HG03025 (cell line): ENCODE results near the gene VMP1.
A peak's percentile ranks its signal among the peaks of the same experiment; 100 is the strongest.
"Not testable (repeated sequence)": the region's sequence is repeated elsewhere in the genome, so short reads cannot be mapped to it uniquely, and the experiment has no call there.

ENCODE experiments used
- ATAC-seq: cut with Tn5 transposase; IDR thresholded peaks from one replicate; pipeline ENCODE4 v1.9.1; 2021; ENCODE audit warnings: mild to moderate bottlenecking, moderate library complexity; ENCODE audit not compliant: unreplicated experiment, low FRiP score

Gene VMP1

DNA sequence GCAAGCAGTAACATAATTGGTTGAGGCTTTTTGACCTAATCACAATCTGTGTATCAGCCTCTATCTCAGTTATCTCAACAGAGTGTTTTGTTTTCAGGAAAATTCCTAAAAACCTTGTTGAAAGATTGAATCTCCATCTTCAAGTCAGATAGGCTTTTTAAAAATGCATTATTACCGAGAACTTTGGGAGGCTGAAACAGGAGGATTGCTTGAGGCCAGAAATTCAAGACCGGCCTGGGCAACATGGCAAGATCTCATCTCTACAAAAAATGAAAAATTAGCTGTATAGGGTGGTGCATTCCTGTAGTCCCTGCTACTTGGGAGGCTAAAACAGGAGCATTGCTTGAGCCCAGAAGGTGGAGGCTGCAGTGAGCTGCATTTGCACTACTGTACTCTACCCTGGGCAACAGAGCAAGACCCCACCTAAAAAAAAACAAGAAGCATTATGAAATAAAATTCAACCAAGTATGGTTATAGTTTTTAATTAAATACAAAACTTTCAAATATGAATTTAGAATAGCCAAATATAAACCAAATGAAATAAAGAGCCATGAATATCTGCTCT, 68.4 kb downstream of the VMP1 start:
- no peak for ATAC-seq

DNA sequence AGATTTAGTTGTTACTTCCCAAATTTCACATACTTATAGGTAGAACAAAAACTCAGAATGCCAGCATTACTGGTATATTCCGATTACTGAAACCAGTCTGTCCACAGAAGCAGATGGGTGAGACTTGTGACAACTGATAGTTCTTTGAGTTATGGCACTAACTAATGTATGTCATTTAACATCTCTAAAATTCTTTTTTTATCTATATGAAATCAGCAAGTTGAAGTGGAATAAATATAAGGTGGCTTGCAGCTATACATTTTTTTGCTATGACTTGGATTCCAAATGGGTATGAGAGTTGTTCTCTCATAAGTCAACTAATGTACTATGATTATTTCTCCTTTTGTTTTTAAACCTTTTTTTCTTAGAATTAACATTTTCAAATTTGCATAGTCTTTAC, 69.1 kb downstream of the VMP1 start:
- no peak for ATAC-seq

DNA sequence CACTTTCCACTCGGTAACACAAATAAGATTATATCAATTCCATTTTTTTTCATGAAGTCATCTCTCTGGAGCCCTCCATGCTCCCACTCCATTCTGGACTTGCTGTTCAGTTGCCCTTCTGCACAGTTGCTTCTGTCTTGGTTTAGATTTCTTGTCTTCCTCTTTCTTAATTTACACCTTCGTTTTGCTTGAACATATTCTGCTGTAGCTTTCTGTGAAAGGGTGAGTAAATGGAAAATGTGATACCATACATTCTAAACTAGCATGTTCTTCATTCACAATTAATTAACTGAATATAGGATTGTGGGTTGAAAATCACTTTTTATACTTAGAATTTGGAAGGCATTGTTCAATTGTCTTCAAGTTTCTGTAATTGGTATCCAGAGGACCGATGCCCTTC, 69.6 kb downstream of the VMP1 start:
- no peak for ATAC-seq

DNA sequence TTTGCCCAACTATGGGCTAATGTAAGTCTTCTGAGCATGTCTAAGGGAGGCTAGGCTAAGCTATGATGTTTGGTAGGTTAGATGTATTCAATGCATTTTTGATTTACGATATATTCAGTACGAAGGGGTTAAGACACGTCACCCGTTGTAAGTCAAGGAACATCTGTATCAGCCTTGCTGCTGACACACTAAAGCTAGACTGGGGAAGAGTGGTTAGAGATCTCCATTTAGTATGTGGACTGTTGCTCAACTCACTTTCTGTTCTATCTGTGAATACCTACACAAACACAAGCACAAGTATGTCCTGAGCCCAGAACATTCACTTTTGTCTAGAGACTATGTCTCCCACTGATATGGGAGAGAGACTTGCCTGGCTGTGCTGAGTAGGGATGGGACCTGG, 71.5 kb downstream of the VMP1 start:
- ATAC-seq, result no peak

DNA sequence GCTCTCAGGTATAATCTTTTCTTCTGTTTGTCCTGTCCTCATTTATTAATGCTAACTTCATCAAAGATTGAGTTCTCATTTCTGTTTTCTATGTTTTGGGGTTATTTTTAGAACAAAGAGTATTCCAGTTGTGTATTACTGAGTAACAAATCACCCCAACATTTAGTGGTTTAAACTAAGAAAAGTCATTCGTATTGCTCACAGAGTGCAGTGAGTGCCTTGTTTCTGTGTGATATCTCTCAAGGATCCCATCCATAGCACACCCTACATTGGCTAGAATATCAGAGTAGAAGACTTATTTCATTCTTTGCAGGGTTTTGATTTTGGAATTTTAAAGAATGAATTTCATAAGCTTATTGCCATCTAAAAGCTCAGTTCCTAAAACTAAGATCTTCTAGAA, 72.1 kb downstream of the VMP1 start:
- no peak for ATAC-seq

DNA sequence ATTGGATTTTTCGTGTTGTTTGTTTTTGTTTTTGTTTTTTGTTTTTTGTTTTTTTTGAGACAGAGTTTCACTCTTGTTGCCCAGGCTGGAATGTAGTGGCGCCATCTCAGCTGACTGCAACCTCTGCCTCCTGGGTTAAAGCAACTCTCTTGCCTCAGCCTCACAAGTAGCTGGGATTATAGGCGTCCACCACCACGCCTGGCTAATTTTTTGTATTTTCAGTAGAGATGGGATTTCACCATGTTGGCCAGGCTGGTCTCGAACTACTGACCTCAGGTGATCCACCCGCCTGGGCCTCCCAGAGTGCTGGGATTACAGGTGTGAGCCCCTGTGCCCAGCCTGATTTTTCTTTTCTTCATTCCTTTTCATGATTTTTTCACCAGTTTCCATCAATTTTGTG, 73.1 kb downstream of the VMP1 start:
- not testable (repeated sequence) for ATAC-seq

DNA sequence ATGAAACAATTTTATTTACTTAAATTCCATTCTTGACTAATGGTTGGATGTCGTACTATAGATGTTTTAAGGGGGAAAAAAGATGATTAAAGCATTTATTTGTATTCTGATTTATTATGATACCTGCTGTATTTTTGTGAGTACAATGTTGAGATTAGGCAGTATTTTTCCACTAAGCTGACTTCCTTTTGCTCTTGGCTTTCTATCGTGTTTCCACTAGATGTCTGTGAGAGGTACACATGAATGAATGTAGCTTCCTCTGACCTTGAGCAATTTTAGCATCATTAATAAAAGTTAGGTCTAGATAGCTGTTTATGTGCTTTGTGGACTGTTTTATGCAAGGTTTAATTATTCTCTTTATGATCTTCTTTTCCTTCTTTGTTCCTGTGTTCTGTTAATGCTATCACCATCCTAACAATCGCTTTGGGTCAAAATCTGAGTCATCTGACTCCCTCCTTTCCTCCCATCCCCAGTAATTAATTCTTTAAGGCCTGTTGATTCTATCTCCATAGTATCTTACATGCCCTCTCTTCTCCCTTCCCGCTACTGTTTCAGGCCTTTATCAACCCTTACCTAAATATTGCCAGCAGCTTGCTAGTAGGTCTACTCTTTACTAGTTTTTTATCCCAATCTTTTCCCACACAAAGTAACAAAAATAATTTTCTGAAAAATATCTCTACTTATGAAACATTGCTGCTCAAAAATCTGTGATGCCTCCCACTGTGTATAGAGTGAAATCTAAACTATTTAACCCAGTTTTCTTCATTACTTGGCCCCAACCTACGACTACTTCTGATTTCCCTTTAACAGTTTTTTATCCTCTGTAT, 76.0 kb downstream of the VMP1 start:
- no peak for ATAC-seq

DNA sequence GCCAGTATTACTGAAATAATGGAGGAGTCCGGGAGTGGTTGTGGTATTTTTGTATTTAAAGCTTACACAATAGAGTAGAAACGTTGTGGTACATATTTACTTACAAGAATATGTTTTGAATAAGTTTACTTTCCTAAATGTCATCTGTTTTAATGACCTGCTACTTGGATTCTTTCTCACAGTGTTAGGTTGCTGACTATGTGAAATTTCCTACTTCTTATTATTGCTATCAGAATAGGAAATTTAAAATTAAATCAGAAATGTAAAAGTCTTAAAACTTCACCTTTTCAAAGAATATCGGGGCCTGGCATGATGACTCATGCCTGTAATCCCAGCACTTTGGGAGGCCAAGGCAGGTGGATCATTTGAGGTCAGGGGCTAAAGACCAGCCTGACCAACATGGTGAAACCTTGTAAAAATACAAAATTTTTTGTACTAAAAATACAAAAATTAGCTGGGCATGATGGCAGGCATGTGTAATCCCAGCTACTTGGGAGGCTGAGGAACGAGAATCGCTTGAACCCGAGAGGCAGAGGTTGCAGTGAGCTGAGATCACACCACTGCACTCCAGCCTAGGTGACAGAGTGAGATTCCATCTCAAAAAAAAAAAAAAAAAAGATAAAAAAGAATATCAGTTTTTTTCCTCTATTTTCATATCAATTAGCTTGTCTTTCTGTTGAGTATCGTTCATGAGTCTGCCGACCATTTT, 77.8 kb downstream of the VMP1 start:
- no peak for ATAC-seq

DNA sequence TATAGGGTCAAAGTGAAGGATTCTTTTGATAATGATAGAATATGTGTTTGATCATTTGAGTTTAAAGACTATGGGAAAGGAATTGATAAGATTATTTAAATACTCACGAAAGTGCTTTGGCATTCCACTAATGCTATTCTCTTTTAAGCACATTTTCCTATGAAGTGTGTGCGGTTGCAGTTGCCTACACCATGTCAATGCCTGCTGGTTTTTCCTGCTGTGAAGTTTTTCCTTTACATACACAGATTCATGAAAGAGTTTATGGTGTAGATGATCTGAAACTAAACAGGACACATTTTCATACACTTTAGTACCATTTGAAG, 78.7 kb downstream of the VMP1 start:
- no peak for ATAC-seq

DNA sequence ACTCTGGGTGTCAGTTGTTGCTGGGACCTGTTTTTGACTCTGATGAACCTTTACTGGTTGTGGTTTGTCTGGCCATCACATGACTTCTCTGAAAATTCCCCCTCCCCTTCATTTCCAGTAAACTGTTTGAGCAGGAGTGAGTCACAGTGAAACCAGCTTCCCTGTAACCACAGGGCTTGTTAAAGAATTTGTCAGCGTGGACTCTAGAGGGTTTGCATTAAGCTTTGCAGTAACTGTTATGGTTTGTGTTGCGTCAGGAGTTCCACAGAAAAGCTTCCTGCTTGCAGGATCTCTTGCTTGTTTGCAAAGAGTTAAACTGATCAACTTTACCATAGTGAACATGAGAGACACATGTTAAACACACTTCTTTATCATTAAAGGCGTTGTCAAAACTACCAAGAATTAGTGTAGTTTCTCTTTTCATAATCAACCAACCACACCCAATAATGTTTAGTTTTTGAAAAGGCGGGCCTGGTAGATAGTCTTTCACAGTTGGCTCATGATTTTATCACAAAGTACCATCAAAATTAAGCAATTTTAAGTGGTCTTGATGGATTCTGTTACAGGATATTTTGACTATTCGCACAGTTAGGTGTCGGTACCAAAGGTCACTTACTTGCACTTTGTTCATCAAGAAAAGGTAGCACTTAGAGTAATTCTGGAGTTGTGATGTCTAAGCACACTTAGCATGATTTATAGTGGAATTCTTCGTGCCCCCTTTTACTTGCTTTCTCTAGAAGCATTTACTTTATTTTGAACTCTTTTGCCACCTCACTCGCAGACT, 79.3 kb downstream of the VMP1 start:
- ATAC-seq, result peak; percentile 84

DNA sequence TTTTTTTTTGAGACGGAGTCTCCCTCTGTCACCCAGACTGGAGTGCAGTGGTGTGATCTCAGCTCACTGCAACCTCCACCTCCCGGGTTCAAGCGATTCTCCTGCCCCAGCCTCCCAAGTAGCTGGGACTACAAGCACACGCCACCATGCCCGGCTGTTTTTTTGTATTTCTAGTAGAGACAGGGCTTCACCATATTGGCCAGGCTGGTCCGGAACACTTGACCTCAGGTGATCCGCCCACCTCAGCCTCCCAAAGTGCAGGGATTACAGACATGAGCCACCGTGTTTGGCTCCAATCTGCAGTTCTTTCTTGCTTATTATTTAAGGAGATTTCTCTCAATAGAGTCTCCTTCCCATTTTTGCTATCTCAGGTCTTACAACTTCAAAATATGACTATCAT, 82.4 kb downstream of the VMP1 start:
- ATAC-seq, result not testable (repeated sequence)

DNA sequence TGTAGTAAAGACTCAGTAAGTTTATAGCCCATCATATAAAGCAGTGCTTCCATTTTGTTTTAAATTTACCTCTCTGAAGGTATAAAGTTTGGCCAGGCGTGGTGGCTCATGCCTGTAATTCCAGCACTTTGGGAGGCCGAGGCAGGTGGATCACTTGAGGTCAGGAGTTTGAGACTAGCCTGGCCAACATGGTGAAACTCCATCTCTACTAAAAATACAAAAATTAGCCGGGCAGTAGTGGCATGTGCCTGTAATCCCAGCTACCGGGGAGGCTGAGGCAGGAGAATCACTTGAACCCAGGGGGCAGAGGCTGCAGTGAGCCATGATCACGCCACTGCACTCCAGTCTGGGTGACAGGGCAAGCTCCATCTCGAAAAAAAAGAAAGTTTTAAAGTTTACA, 83.0 kb downstream of the VMP1 start:
- ATAC-seq, result not testable (repeated sequence)

DNA sequence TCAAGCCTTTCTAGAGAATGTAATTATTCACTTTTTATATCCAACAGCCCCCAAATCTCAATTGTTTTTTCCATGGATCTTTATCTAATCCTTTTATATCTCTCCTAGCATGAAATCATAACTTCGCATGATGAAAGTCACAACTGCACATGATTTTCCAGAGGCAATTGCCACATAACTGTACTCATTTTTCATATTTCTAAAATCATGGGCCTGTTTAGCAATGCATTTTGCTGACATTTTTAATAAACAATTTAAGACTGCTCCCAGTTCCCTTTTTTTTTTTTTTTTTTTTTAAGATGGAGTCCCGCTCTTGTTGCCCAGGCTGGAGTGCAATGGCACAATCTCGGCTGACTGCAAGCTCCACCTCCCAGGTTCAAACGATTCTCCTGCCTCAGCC, 83.5 kb downstream of the VMP1 start:
- no peak for ATAC-seq

DNA sequence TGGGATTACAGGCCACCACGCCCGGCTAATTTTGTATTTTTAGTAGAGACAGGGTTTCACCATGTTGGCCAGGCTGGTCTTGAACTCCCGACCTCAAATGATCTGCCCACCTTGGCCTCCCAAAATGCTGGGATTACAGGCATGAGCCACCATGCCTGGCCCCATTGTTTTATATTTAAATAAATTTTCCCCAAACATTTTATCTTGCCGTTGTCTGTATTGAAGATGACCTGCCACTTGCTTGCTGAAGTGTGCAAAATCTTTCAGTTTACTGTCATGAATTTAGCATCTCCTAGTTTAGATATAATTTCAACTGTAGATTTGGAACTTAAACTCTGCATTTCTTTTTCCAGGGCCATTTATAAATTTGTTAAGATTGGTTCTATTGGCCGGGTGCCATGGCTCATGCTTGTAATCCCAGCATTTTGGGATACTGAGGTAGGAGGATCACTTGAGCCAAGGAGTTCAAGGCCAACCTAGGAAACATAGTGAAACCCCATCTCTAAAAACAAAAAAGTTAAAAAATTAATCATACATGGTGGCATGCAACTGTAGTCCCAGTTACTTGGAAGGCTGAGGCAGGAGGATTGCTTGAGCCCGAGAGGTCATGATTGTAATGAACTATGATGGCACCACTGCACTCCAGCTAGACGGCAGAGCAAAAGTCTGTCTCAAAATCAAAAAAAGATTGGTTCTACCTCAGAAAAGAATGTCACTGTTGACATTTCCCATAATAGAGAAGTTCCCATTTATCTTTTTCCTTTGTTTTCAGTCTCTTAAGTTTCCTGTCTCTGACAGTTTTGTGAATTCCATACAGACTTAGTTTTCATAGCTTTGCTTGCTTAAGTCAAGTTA, 84.4 kb downstream of the VMP1 start:
- ATAC-seq, result no peak

DNA sequence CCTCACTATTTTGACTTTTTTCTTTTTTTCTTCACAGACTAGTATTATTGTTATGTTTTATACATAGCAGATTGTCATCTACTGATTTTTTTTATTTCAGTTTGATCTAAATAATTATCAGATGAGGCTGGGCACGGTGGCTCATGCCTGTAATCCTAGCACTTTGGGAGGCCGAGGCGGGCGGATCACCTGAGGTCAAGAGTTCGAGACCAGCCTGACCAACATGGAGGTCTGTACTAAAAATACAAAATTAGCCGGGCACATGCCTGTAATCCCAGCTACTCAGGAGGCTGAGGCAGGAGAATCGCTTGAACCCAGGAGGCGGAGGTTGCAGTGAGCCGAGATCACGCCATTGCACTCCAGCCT, 85.0 kb downstream of the VMP1 start:
- not testable (repeated sequence) for ATAC-seq

DNA sequence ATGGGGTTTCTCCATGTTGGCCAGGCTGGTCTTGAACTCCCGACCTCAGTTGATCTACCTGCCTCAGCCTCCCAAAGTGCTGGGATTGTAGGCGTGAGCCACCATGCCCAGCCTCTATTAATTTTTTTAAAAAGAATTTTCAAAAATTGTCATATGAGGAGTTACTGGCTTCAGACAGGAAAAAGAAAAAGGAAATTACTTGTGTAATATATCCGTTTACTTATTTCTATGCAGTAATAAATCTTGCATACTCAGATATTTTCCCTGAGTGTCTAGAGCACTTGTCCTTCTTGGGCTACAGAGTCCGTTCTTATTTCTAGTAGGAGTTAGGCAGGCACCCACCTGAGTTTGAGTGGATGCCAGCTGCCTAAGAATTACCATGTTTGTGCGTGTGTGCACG, 85.8 kb downstream of the VMP1 start:
- ATAC-seq, result no peak

DNA sequence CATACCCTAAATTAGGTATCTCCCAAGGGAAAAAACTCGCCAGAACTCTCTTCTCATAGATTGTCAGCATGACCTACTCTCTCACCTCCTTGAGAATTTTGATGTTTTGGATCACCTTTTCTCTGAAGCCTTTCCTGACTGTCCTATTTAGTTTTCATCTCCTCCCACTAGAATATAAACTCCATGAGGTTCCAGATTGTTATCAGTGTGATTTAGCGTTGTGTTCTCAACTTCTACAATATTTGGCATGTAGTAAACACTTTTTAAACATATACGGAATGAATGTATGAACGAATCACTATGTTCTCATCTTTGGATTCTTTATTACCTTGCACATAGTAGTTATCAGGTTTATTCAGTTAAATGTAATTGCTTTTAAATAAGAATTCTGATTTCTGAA, 88.7 kb downstream of the VMP1 start:
- no peak for ATAC-seq

DNA sequence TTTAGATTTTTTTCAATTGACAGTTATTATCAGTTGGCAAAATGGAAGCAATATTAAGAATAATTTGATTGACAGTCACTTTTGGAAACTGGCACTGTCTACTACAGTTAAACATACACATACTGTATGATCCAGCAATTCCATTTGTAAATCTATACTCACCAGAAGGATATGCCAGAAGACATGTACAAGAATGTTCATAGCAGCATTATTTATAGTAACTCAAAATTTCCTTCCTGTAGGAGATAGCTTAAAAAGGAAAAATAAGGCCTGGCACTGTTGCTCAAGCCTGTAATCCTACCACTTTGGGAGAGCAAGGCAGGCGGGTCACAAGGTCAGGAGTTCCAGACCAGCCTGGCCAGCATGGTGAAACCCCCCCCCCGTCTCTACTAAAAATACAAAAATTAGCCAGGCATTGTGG, 89.3 kb downstream of the VMP1 start:
- no peak for ATAC-seq

DNA sequence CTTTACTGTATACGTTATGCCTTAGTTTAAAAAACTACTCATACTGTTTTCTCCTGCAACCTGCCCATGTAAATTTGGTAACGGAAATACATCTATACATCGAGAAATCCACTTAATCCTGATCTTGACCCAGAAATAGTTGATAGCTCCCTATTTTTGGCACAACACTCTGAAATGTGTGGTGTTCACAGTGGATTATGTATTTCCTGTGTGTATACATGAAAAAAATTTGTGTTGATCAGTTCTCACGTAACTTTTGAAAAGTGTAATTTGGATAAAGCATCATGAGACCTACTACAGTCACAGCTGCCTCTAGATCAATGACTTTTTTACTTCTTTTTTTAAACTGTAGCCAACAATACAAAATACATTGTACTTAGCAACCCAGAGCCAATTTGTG, 90.7 kb downstream of the VMP1 start:
- no peak for ATAC-seq

DNA sequence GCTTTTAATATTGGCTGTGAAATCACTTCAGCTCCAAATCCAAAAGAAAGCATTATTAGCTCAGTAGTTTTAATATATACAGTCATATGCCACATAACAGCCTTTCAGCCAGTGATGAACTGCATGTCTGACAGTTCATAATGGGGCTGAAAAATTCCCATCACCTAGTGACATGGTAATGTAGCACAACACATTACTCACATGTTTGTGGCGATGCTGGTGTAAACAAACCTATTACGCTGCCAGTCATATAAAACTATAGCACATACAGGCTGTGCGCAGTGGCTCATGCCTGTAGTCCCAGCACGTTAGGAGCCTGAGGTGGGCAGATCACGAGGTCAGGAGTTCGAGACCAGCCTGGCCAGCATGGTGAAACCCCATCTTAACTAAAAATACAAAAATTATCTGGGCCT, 93.1 kb downstream of the VMP1 start:
- ATAC-seq, result no peak
